HG02798 (cell line): Measurements from ENCODE around the gene GALNT17.
"Not testable (repeated sequence)": the region's sequence is repeated elsewhere in the genome, so short reads cannot be mapped to it uniquely, and the experiment has no call there.

Source experiments
- ATAC-seq: cut with Tn5 transposase; IDR thresholded peaks from one replicate; pipeline ENCODE4 v1.9.1; 2021; ENCODE audit warnings: mild to moderate bottlenecking; ENCODE audit not compliant: unreplicated experiment, poor library complexity

GALNT17 gene

GRCh38 chr7:71535616-71536015 is 403.7 kb downstream of the GALNT17 start:
- no peak for ATAC-seq

GRCh38 chr7:71538210-71538609 is 406.3 kb downstream of the GALNT17 start:
- no peak for ATAC-seq

GRCh38 chr7:71539615-71540014 is 407.7 kb downstream of the GALNT17 start:
- no peak for ATAC-seq

- no peak for ATAC-seq
Measured at GRCh38 chr7:71541707-71542353, 409.9 kb downstream of the GALNT17 start.

- no peak for ATAC-seq
Measured at GRCh38 chr7:71543396-71543795, 411.5 kb downstream of the GALNT17 start.

- no peak for ATAC-seq
Measured at GRCh38 chr7:71544816-71545215, 412.9 kb downstream of the GALNT17 start.

- no peak for ATAC-seq
Measured at GRCh38 chr7:71547426-71547825, 415.5 kb downstream of the GALNT17 start.

- no peak for ATAC-seq
Measured at GRCh38 chr7:71548746-71549145, 416.8 kb downstream of the GALNT17 start.

GRCh38 chr7:71553306-71553705 is 421.4 kb downstream of the GALNT17 start:
- no peak for ATAC-seq

GRCh38 chr7:71555758-71556157 is 423.8 kb downstream of the GALNT17 start:
- no peak for ATAC-seq

- no peak for ATAC-seq
Measured at GRCh38 chr7:71558806-71559613, 427.1 kb downstream of the GALNT17 start.

- ATAC-seq: no peak
Measured at GRCh38 chr7:71560354-71560995, 428.5 kb downstream of the GALNT17 start.

- no peak for ATAC-seq
Measured at GRCh38 chr7:71563276-71563675, 431.3 kb downstream of the GALNT17 start.

GRCh38 chr7:71566376-71566775 is 434.4 kb downstream of the GALNT17 start:
- ATAC-seq: no peak

- ATAC-seq: no peak
Measured at GRCh38 chr7:71566991-71567390, 435.0 kb downstream of the GALNT17 start.

- ATAC-seq: no peak
Measured at GRCh38 chr7:71574153-71574860, 442.4 kb downstream of the GALNT17 start.

- no peak for ATAC-seq
Measured at GRCh38 chr7:71580027-71580426, 448.1 kb downstream of the GALNT17 start.

GRCh38 chr7:71584256-71584655 is 452.3 kb downstream of the GALNT17 start:
- ATAC-seq: no peak

- ATAC-seq: no peak
Measured at GRCh38 chr7:71591876-71592275, 459.9 kb downstream of the GALNT17 start.

GRCh38 chr7:71592388-71592787 is 460.4 kb downstream of the GALNT17 start:
- ATAC-seq: not testable (repeated sequence)

GRCh38 chr7:71594736-71595135 is 462.8 kb downstream of the GALNT17 start:
- ATAC-seq: no peak
